ENCODE results near the gene IRAK2.
"Not testable (repeated sequence)": the region's sequence is repeated elsewhere in the genome, so short reads cannot be mapped to it uniquely, and the experiment has no call there.

IRAK2 gene

GRCh38 chr3:10160346-10160745 is 4.4 kb upstream of the IRAK2 start:
- DNase-seq, result no peak

GRCh38 chr3:10160925-10161324 is 3.8 kb upstream of the IRAK2 start:
- DNase-seq, result no peak

- no peak for DNase-seq
Observed at GRCh38 chr3:10162185-10162584, 2.5 kb upstream of the IRAK2 start.

DNA sequence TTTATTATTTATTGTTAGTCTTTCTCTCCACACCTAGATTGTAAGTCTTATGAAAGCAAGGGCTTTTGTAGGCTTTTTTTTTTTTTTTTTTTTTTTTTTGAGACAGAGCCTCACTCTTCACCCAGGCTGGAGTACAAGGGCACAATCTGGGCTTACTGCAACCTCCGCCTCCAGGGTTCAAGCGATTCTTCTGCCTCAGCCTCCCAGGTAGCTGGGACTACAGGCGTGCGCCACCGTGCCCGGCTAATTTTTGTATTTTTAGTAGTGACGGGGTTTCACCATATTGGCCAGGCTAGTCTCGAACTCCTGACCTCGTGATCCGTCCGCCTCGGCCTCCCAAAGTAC is 546 bp upstream of the IRAK2 start:
- not testable (repeated sequence) for DNase-seq

DNA sequence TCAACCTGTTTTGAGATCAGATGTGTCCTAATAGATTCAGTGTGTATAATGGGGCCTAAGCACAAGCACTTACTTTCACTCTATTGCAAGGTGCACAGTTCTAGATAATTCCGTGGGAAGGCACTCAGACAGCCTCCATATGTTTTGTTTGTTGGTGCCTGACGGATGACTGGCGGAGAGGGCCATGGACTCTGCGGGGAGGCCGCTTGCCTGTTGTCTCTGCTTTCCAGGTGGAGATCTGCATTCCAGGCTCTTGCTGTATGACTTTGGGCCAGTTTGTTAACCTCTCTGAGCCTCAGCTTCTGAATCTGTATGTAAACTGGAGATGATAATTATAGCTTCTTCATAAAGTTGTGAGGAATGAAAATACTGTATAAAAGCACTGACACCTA is 1.5 kb downstream of the IRAK2 start:
- no peak for DNase-seq

GRCh38 chr3:10169000-10169496 is 4.3 kb downstream of the IRAK2 start:
- no peak for DNase-seq

GRCh38 chr3:10170915-10171478 is 6.3 kb downstream of the IRAK2 start:
- no peak for DNase-seq

DNA sequence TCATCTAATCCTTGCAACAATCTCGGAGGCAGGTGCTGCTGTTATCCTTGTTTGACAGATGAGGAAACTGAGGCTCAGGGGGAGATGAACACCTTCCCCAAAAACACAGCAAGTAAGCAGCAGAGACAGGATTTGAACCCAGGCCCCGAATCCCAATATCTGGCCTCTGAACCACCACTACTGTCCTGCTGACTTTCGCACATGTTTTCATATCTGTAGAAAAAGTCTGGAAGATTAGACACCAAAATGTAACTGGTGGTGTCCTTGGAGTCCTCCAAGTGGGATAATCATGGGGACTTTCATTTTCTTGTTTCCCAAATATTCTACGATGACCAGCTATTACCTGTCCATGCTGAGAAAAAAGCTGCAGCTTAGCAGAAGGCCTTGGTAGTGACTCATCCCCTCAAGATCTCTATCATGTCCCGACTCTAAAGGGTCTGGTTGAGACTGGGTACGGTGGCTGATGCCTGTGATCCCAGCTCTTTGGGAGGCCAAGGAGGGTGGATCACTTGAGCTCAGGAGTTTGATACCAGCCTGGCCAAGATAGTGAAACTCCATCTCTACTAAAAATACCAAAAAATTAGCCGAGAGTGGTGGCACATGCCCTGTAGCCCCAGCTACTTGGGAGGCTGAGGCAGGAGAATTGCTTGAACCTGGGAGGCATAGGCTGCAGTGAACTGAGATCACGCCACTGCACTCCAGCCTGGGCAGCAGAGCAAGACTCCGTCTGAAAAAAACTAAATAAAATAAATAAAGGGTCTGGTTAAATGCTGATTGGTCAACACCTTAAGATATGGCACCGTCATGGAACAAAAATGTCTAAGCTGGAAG is 8.6 kb downstream of the IRAK2 start:
- no peak for DNase-seq

GRCh38 chr3:10173926-10174435 is 9.3 kb downstream of the IRAK2 start:
- peak; percentile 38 to 39 for DNase-seq

DNA sequence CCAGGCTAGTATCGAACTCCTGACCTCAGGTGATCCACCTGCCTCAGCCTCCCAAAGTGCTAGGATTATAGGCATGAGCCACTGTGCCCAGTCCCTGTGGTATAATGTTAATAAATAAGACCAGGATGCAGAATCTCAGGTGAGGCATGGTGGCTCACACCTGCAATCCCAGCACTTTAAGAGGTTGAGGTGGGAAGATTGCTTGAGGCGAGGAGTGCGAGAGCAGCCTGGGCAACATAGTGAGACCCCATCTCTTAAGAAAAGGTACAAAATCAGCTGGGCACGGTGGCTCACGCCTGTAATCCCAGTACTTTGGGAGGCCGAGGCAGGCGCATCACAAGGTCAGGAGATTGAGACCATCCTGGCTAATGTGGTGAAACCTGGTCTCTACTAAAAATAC is 10.6 kb downstream of the IRAK2 start:
- DNase-seq, result not testable (repeated sequence)

- not testable (repeated sequence) for DNase-seq
Observed at GRCh38 chr3:10176150-10176549, 11.4 kb downstream of the IRAK2 start.

- DNase-seq, result no peak
Observed at GRCh38 chr3:10177737-10178136, 13.0 kb downstream of the IRAK2 start.

GRCh38 chr3:10178892-10179291 is 14.2 kb downstream of the IRAK2 start:
- no peak for DNase-seq

DNA sequence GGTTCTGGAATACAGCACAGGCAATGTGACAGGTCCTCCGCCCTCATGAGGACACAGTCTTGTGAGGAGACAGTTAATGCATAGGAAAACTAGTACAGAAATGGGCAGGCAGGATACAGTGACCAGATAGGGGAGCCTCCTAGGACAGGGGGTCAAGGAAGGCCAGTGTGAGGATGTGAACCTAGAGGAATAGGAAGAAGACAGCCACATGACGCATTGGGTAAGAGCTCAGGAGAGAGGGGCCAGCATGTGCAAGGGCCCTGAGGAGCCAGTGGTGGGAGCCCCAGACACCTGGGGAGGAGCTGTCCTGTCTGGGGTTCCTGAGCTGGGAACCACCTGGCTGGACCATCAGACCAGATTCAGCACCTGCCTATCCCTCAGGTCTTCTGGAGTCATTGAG is 15.6 kb downstream of the IRAK2 start:
- no peak for DNase-seq

GRCh38 chr3:10180738-10181295 is 16.1 kb downstream of the IRAK2 start:
- DNase-seq, result no peak

GRCh38 chr3:10182950-10183349 is 18.2 kb downstream of the IRAK2 start:
- no peak for DNase-seq

GRCh38 chr3:10184250-10184649 is 19.5 kb downstream of the IRAK2 start:
- no peak for DNase-seq

DNA sequence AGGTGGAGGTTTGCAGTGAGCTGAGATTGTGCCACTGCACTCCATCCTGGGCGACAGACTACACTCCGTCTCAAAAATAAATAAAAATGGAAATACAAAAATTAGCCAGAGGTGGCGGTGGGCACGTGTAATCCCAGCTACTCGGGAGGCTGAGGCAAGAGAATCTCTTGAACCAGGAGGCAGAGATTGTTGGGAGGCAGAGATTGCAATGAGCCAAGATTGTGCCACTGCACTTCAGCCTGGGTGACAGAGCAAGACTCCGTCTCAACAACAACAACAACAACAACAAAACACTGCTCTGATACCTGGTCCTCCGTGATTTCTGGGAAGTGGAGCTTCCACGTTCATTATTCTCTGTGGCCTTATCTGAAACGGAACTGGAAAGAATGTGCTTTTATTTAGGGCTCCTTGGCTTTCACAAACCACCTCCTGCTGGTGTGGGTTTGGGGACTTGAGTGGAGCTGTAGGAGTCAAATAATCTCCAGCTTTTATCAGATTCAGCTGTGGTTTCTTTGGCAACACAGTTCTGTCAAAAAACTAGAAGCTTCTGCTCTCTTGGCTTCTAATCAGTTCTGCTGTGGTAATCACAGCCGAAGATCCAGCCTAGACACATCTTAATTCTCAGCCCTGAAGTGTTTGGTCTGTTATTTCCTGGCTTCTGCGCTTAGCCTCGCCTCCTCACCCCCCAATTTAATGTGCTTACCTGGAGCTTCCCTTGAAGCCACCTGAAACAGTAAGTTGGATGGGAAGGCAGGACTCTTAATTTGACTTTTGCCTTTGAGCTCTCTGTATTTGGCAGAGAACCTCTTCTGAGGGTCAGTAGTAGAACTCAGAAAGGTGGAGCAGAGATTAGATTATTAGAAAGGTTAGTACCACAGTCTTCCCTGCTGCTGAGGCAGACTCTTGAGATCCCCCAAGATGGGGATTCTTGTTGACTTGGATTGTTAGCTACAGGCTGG is 21.4 kb downstream of the IRAK2 start:
- DNase-seq, result no peak

GRCh38 chr3:10187290-10187876 is 22.7 kb downstream of the IRAK2 start:
- DNase-seq, result no peak

DNA sequence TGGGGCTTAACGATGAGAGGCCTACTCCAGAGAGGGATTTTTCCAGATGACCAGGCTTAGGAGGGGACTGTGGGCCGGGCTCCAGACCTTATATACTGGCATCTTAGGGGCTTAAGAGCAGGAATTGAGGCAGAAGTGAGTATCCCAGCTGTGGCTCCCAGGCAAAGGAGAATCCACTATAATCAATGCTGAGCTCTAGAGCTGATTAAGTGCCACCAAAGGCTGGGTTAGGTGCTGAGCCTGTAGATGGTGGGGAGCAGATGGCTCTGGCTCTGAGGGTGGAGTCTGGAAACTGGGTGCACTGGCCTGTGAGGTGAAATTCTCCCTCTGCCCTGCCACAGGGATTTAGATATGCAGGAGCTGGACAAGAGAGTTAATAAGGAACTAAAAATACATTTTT is 23.2 kb downstream of the IRAK2 start:
- DNase-seq, result no peak

DNA sequence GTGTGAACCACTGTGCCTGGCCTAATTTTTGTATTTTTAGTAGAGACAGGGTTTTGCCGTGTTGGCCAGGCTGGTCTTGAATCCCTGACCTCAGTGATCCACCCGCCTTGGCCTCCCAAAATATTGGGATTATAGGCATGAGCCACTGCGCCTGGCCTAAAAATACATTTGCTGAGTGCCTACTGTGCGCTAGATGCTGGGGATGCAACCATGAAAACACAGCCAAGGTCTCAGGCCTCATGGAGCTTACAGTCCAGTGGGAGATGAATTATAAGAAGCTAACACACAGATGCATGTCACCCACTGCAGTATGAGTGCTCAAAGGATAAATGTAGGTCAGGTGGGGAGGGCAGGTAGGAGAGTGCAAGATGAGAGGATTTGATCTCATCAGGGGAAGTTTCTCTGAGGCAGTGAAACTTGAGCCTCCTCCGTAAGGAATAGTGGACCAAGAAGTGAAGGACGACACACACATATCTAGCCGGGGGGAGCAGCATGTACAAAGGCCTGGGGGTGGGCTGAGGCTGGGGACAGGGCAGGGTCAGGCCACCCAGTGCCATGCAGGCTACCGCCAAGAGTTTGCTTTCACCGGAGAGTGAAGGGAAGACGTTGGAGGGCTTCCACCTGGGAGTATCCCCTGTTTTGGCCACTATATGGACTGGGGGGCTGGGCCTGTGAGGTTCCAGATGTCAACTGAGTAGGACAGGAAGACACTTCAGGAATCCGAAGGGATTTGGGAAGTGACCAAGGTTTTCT is 24.3 kb downstream of the IRAK2 start:
- no peak for DNase-seq
